Trophoblast cell (in vitro differentiated cells and primary cell): Measurements from ENCODE around the gene NBAS.

Source experiments
- DNase-seq, 2 donors: peaks; one replicate each; pipeline ENCODE4 v3.0.0-alpha.2; 2016
- H2AFZ ChIP-seq: 2 replicates; pipeline ENCODE4 v1.6.1; 2013; ENCODE audit warnings: low read length, moderate library complexity, mild to moderate bottlenecking; ENCODE audit not compliant: insufficient read depth, poor library complexity
- H2AK5ac ChIP-seq: 2 replicates; pipeline ENCODE4 v1.6.1; 2013; ENCODE audit warnings: mild to moderate bottlenecking, low read length
- H2BK120ac ChIP-seq: 2 replicates; pipeline ENCODE4 v1.6.1; 2013; ENCODE audit warnings: low read length, mild to moderate bottlenecking, moderate library complexity; ENCODE audit not compliant: insufficient read depth, poor library complexity
- H2BK12ac ChIP-seq: 2 replicates; pipeline ENCODE4 v1.6.1; 2013; ENCODE audit warnings: mild to moderate bottlenecking, low read length, moderate library complexity
- H2BK5ac ChIP-seq: 2 replicates; pipeline ENCODE4 v1.6.1; 2013; ENCODE audit warnings: low read length, low read depth, moderate library complexity, mild to moderate bottlenecking; ENCODE audit not compliant: poor library complexity
- H3K14ac ChIP-seq: 2 replicates; pipeline ENCODE4 v1.6.1; 2013; ENCODE audit warnings: mild to moderate bottlenecking, low read length
- H3K18ac ChIP-seq: 2 replicates; pipeline ENCODE4 v1.6.1; 2013; ENCODE audit warnings: mild to moderate bottlenecking, low read length
- H3K23ac ChIP-seq: 2 replicates; pipeline ENCODE4 v1.6.1; 2013; ENCODE audit warnings: low read length
- H3K27ac ChIP-seq: 2 replicates; pipeline ENCODE4 v1.5.1; 2013; ENCODE audit warnings: low read depth, mild to moderate bottlenecking, inconsistent platforms, low read length, moderate library complexity
- H3K27me3 ChIP-seq: 2 replicates; pipeline ENCODE4 v1.6.1; 2013; ENCODE audit warnings: inconsistent platforms, mild to moderate bottlenecking, low read length, moderate library complexity; ENCODE audit not compliant: insufficient read depth
- H3K36me3 ChIP-seq, 2 experiments: 1 replicate in 1 of 2; 2 replicates in 1 of 2; pipeline ENCODE4 v1.6.1; 2013; ENCODE audit warnings: low read length in 2 of 2, mild to moderate bottlenecking in 2 of 2, moderate library complexity in 1 of 2; ENCODE audit not compliant: insufficient read depth in 2 of 2, control insufficient read depth in 1 of 2
- H3K4ac ChIP-seq: 2 replicates; pipeline ENCODE4 v1.6.1; 2013; ENCODE audit warnings: low read depth, mild to moderate bottlenecking, low read length, moderate library complexity
- H3K4me1 ChIP-seq, 2 experiments: 1 replicate in 1 of 2; 2 replicates in 1 of 2; pipeline ENCODE4 v1.6.1; 2013; ENCODE audit warnings: low read length in 2 of 2, mild to moderate bottlenecking in 2 of 2, moderate library complexity in 1 of 2; ENCODE audit not compliant: insufficient read depth in 2 of 2, control insufficient read depth in 1 of 2
- H3K4me2 ChIP-seq: 2 replicates; pipeline ENCODE4 v1.6.1; 2013; ENCODE audit warnings: inconsistent platforms, mild to moderate bottlenecking, low read length, moderate library complexity
- H3K4me3 ChIP-seq: 2 replicates; pipeline ENCODE4 v1.5.1; 2013; ENCODE audit warnings: mild to moderate bottlenecking, low read depth, low read length, inconsistent platforms
- H3K79me1 ChIP-seq: one replicate; pipeline ENCODE4 v1.6.1; 2013; ENCODE audit warnings: low read length
- H3K79me2 ChIP-seq: 2 replicates; pipeline ENCODE4 v1.6.1; 2013; ENCODE audit warnings: low read length, mild to moderate bottlenecking; ENCODE audit not compliant: control insufficient read depth, insufficient read depth, poor library complexity
- H3K9ac ChIP-seq: 2 replicates; pipeline ENCODE4 v1.6.1; 2013; ENCODE audit warnings: mild to moderate bottlenecking, low read length
- H3K9me3 ChIP-seq: 2 replicates; pipeline ENCODE4 v1.6.1; 2013; ENCODE audit warnings: low read depth, mild to moderate bottlenecking, control low read depth, inconsistent platforms, low read length; ENCODE audit not compliant: insufficient read depth
- H4K12ac ChIP-seq: 2 replicates; pipeline ENCODE4 v1.6.1; 2013; ENCODE audit warnings: low read depth, mild to moderate bottlenecking, low read length, moderate library complexity
- H4K8ac ChIP-seq: 2 replicates; pipeline ENCODE4 v1.6.1; 2013; ENCODE audit warnings: low read depth, mild to moderate bottlenecking, low read length, moderate library complexity
- H4K91ac ChIP-seq: one replicate; pipeline ENCODE4 v1.6.1; 2013; ENCODE audit warnings: low read depth, mild to moderate bottlenecking, low read length, moderate library complexity
- WGBS: extraction: QIAGEN DNeasy Blood & Tissue Kit; methylation state at CpG from one replicate; pipeline ENCODE4 v1.1.7; 2013; ENCODE audit warnings: missing lambda C conversion rate; ENCODE audit not compliant: insufficient read length, insufficient coverage; ENCODE audit errors: extremely low coverage; 5-methylcytosine and 5-hydroxymethylcytosine counted together

The NBAS gene

GRCh38 chr2:15607709-15608391 is 46.7 kb upstream of the NBAS start:
- Histone ChIP-seq H4K12ac (no peak overlapping the region), H3K23ac (no peak overlapping the region), H2BK120ac (no peak overlapping the region), H3K9ac (no peak overlapping the region), H3K36me3 (peaks cover 25 to 37% of the 10 kb centered on the region in 2 experiments), H2AFZ (no peak overlapping the region), H4K8ac (no peak overlapping the region), H3K4me3 (no peak overlapping the region), H3K18ac (no peak overlapping the region), H3K4ac (no peak overlapping the region), H3K27ac (no peak overlapping the region), H3K79me2 (no peaks in the 10 kb centered on the region), H3K27me3 (no peaks in the 10 kb centered on the region), H3K9me3 (no peaks in the 10 kb centered on the region), H3K4me2 (no peak overlapping the region), H4K91ac (no peak overlapping the region), H3K14ac (no peak overlapping the region), H2BK5ac (no peak overlapping the region), H3K79me1 (no peaks in the 10 kb centered on the region), H2AK5ac (no peak overlapping the region), H3K4me1 (no peaks in the 10 kb centered on the region), H2BK12ac (no peak overlapping the region)
- no peak for DNase-seq
- WGBS: no CpG with 5 or more reads among the region's 7 CpGs

GRCh38 chr2:15606481-15607441 is 45.6 kb upstream of the NBAS start:
- no peak for DNase-seq
- no CpG with 5 or more reads among the region's 8 CpGs for WGBS

GRCh38 chr2:15605721-15606120 is 44.6 kb upstream of the NBAS start:
- Histone ChIP-seq H2BK120ac (no peak overlapping the region), H3K18ac (no peak overlapping the region), H3K79me1 (no peaks in the 10 kb centered on the region), H3K4me1 (no peaks in the 10 kb centered on the region), H2AFZ (no peak overlapping the region), H4K12ac (no peak overlapping the region), H3K36me3 (peaks cover 26 to 52% of the 10 kb centered on the region in 2 experiments), H4K91ac (no peak overlapping the region), H4K8ac (no peak overlapping the region), H3K14ac (no peak overlapping the region), H3K27me3 (no peaks in the 10 kb centered on the region), H2BK5ac (no peak overlapping the region), H2BK12ac (no peak overlapping the region), H3K4ac (no peak overlapping the region), H3K9me3 (no peaks in the 10 kb centered on the region), H2AK5ac (no peak overlapping the region), H3K79me2 (no peaks in the 10 kb centered on the region), H3K4me2 (no peak overlapping the region), H3K27ac (no peak overlapping the region), H3K4me3 (no peak overlapping the region), H3K9ac (no peak overlapping the region), H3K23ac (no peak overlapping the region)
- no CpG with 5 or more reads among the region's 1 CpG for WGBS
- no peak for DNase-seq

More at GRCh38 chr2:15606481-15607441, 45.6 kb upstream of the NBAS start:
- no peaks in the 10 kb centered on the region for H3K9me3 ChIP-seq
- no peak overlapping the region for H3K4me3 ChIP-seq
- no peak overlapping the region for H3K23ac ChIP-seq
- H3K9ac ChIP-seq: no peak overlapping the region
- no peaks in the 10 kb centered on the region for H3K4me1 ChIP-seq
- no peak overlapping the region for H2BK12ac ChIP-seq
- no peak overlapping the region for H3K4me2 ChIP-seq
- H2AK5ac ChIP-seq: no peak overlapping the region
- no peak overlapping the region for H3K27ac ChIP-seq
- no peak overlapping the region for H2BK120ac ChIP-seq
- H3K36me3 ChIP-seq: peaks cover 28 to 44% of the 10 kb centered on the region in 2 experiments
- H4K8ac ChIP-seq: no peak overlapping the region
- H4K91ac ChIP-seq: no peak overlapping the region
- no peaks in the 10 kb centered on the region for H3K27me3 ChIP-seq
- no peaks in the 10 kb centered on the region for H3K79me2 ChIP-seq
- H2AFZ ChIP-seq: no peak overlapping the region
- no peak overlapping the region for H3K14ac ChIP-seq
- no peak overlapping the region for H3K4ac ChIP-seq
- H4K12ac ChIP-seq: no peak overlapping the region
- H3K79me1 ChIP-seq: no peaks in the 10 kb centered on the region
- no peak overlapping the region for H3K18ac ChIP-seq
- no peak overlapping the region for H2BK5ac ChIP-seq

GRCh38 chr2:15603948-15604347 is 42.8 kb upstream of the NBAS start:
- Histone ChIP-seq H4K91ac (no peak overlapping the region), H2BK120ac (no peak overlapping the region)

More at GRCh38 chr2:15603948-15604347, 42.8 kb upstream of the NBAS start:
- Histone ChIP-seq H3K4me1 (no peaks in the 10 kb centered on the region), H3K18ac (no peak overlapping the region), H3K4ac (no peak overlapping the region), H3K36me3 (peaks cover 25 to 56% of the 10 kb centered on the region in 2 experiments), H4K8ac (no peak overlapping the region), H3K27ac (no peak overlapping the region), H3K4me3 (no peak overlapping the region), H3K79me1 (no peaks in the 10 kb centered on the region), H4K12ac (no peak overlapping the region), H2AK5ac (no peak overlapping the region), H3K4me2 (no peak overlapping the region), H2BK5ac (no peak overlapping the region), H3K14ac (no peak overlapping the region), H3K9me3 (no peaks in the 10 kb centered on the region), H3K9ac (no peak overlapping the region), H3K23ac (no peak overlapping the region), H2AFZ (no peak overlapping the region), H3K27me3 (no peaks in the 10 kb centered on the region), H3K79me2 (no peaks in the 10 kb centered on the region), H2BK12ac (no peak overlapping the region)
- no CpG with 5 or more reads among the region's 2 CpGs for WGBS
- no peak for DNase-seq
